Brain pericyte (primary cell): ENCODE data around the gene ERRFI1.

Experiments
- DNase-seq: peaks from one replicate; pipeline ENCODE4 v3.0.0-alpha.2; 2012; ENCODE audit warnings: low read depth, low spot score

The ERRFI1 gene

GRCh38 chr1:8004113-8004802 is 21.9 kb downstream of the ERRFI1 start:
- no peak for DNase-seq

GRCh38 chr1:8003438-8004112 is 22.5 kb downstream of the ERRFI1 start:
- no peak for DNase-seq

GRCh38 chr1:8002921-8003320 is 23.2 kb downstream of the ERRFI1 start:
- no peak for DNase-seq

- no peak for DNase-seq
Observed at GRCh38 chr1:8002329-8002910, 23.7 kb downstream of the ERRFI1 start.

- DNase-seq: no peak
Observed at GRCh38 chr1:7995437-7995836, 30.7 kb downstream of the ERRFI1 start.

GRCh38 chr1:7994827-7995226 is 31.3 kb downstream of the ERRFI1 start:
- no peak for DNase-seq

GRCh38 chr1:7993593-7994479 is 32.3 kb downstream of the ERRFI1 start:
- no peak for DNase-seq

GRCh38 chr1:7992885-7993284 is 33.2 kb downstream of the ERRFI1 start:
- no peak for DNase-seq

GRCh38 chr1:7991504-7992440 is 34.3 kb downstream of the ERRFI1 start:
- DNase-seq: no peak

GRCh38 chr1:7989762-7990428 is 36.2 kb downstream of the ERRFI1 start:
- no peak for DNase-seq

GRCh38 chr1:7988576-7988975 is 37.5 kb downstream of the ERRFI1 start:
- no peak for DNase-seq

- no peak for DNase-seq
Observed at GRCh38 chr1:7987528-7987927, 38.6 kb downstream of the ERRFI1 start.

- no peak for DNase-seq
Observed at GRCh38 chr1:7985851-7986612, 40.1 kb downstream of the ERRFI1 start.

GRCh38 chr1:7984811-7985210 is 41.3 kb downstream of the ERRFI1 start:
- no peak for DNase-seq

GRCh38 chr1:7983086-7983778 is 42.9 kb downstream of the ERRFI1 start:
- DNase-seq: no peak

GRCh38 chr1:7980984-7981383 is 45.1 kb downstream of the ERRFI1 start:
- no peak for DNase-seq

GRCh38 chr1:7975212-7975865 is 50.8 kb downstream of the ERRFI1 start:
- DNase-seq: peak; percentile 37

- DNase-seq: no peak
Observed at GRCh38 chr1:7973086-7973485, 53.0 kb downstream of the ERRFI1 start.
